ENCODE data around the gene CTSD.

The CTSD gene

GRCh38 chr11:1765871-1766718 is 2.4 kb upstream of the CTSD start:
- no peaks in the 10 kb centered on the region for H3K36me3 ChIP-seq (replicated peaks in 1 of 2; ENCODE audit: control insufficient read depth in 2 of 2, insufficient read depth in 2 of 2, low read length in 2 of 2)
- H3K27ac ChIP-seq (replicated peaks; ENCODE audit: low read length): no peak overlapping the region
- peaks cover 0 to 2% of the 10 kb centered on the region in 2 donors for H3K9me3 ChIP-seq (replicated peaks in 1 of 2; ENCODE audit: control insufficient read depth in 2 of 2, insufficient read depth in 1 of 2, low read depth in 1 of 2, low read length in 2 of 2)
- H3K79me1 ChIP-seq (ENCODE audit: low read depth, low read length): peaks cover 13% of the 10 kb centered on the region
- H3K4me1 ChIP-seq (ENCODE audit: control insufficient read depth in 2 of 2, insufficient read depth in 1 of 2, low read depth in 1 of 2, low read length in 2 of 2): peaks cover 6 to 7% of the 10 kb centered on the region in 2 donors
- no peak overlapping the region for H2BK12ac ChIP-seq (ENCODE audit: low read length)
- H2AK5ac ChIP-seq (ENCODE audit: low read depth, low read length): peak overlapping the region; percentile 92
- H4K8ac ChIP-seq (ENCODE audit: low read depth, low read length): no peak overlapping the region
- H3K14ac ChIP-seq (ENCODE audit: low read length): no peak overlapping the region
- peak overlapping the region; percentile 93 for H2BK15ac ChIP-seq (ENCODE audit: low read length)
- H3K4me2 ChIP-seq (ENCODE audit: insufficient read depth, low read length, poor library complexity, severe bottlenecking): no peak overlapping the region
- peaks cover 0 to 5% (median 0%) of the 10 kb centered on the region in 3 experiments for H3K27me3 ChIP-seq (ENCODE audit: control insufficient read depth in 3 of 3, insufficient read depth in 3 of 3, low read depth in 1 of 3, low read length in 3 of 3)
- no peak overlapping the region for H3K18ac ChIP-seq (ENCODE audit: low read length)
- no CpG with 5 or more reads among the region's 28 CpGs for WGBS, 2 donors (ENCODE audit: extremely low coverage in 2 of 2, insufficient read length in 2 of 2, insufficient replicate concordance in 1 of 2)
- H4K91ac ChIP-seq (ENCODE audit: low read depth, low read length, poor library complexity): no peak overlapping the region
- H2AFZ ChIP-seq (ENCODE audit: low read length): no peak overlapping the region
- H2BK120ac ChIP-seq (ENCODE audit: low read depth, low read length): no peak overlapping the region
- H3K4ac ChIP-seq (ENCODE audit: low read length): no peak overlapping the region
- H3K9ac ChIP-seq (ENCODE audit: low read depth, low read length, poor library complexity): no peak overlapping the region
- H2BK5ac ChIP-seq (ENCODE audit: low read length): no peak overlapping the region
- no peak for DNase-seq (ENCODE audit: low spot score)
- H3K4me3 ChIP-seq (ENCODE audit: low read length in 2 of 2): no peak overlapping the region
- H3K23ac ChIP-seq (ENCODE audit: low read depth, low read length, poor library complexity): no peak overlapping the region

GRCh38 chr11:1763336-1763795 is 361 bp downstream of the CTSD start:
- Histone ChIP-seq H2BK120ac (ENCODE audit: low read depth, low read length) (peak overlapping the region; percentile 47), H3K23ac (ENCODE audit: low read depth, low read length, poor library complexity) (peak overlapping the region; percentile 98)

GRCh38 chr11:1762537-1763302 is 1.0 kb downstream of the CTSD start:
- no peak for DNase-seq (ENCODE audit: low spot score)
- no peak overlapping the region for H3K27ac ChIP-seq (replicated peaks; ENCODE audit: low read length)

More at GRCh38 chr11:1763336-1763795, 361 bp downstream of the CTSD start:
- Histone ChIP-seq H3K4me2 (ENCODE audit: insufficient read depth, low read length, poor library complexity, severe bottlenecking) (peak overlapping the region; percentile 94), H2BK12ac (ENCODE audit: low read length) (peak overlapping the region; percentile 84), H3K9me3 (replicated peaks in 1 of 2; ENCODE audit: control insufficient read depth in 2 of 2, insufficient read depth in 1 of 2, low read depth in 1 of 2, low read length in 2 of 2) (no peaks in the 10 kb centered on the region), H3K27ac (replicated peaks; ENCODE audit: low read length) (no peak overlapping the region), H3K4ac (ENCODE audit: low read length) (no peak overlapping the region), H3K27me3 (ENCODE audit: control insufficient read depth in 3 of 3, insufficient read depth in 3 of 3, low read depth in 1 of 3, low read length in 3 of 3) (peaks cover 0 to 5% (median 0%) of the 10 kb centered on the region in 3 experiments), H4K8ac (ENCODE audit: low read depth, low read length) (peak overlapping the region; percentile 23), H3K18ac (ENCODE audit: low read length) (peak overlapping the region; percentile 97), H3K4me3 (ENCODE audit: low read length in 2 of 2) (peak overlapping the region; percentile 87 to 98), H3K79me1 (ENCODE audit: low read depth, low read length) (peaks cover 14% of the 10 kb centered on the region), H3K4me1 (ENCODE audit: control insufficient read depth in 2 of 2, insufficient read depth in 1 of 2, low read depth in 1 of 2, low read length in 2 of 2) (peaks cover 6 to 7% of the 10 kb centered on the region in 2 donors), H2BK5ac (ENCODE audit: low read length) (peak overlapping the region; percentile 66), H2AK5ac (ENCODE audit: low read depth, low read length) (peak overlapping the region; percentile 99), H4K91ac (ENCODE audit: low read depth, low read length, poor library complexity) (no peak overlapping the region), H2BK15ac (ENCODE audit: low read length) (no peak overlapping the region), H3K14ac (ENCODE audit: low read length) (peak overlapping the region; percentile 90), H3K36me3 (replicated peaks in 1 of 2; ENCODE audit: control insufficient read depth in 2 of 2, insufficient read depth in 2 of 2, low read length in 2 of 2) (peaks cover 0 to 3% of the 10 kb centered on the region in 2 donors), H3K9ac (ENCODE audit: low read depth, low read length, poor library complexity) (peak overlapping the region; percentile 98), H2AFZ (ENCODE audit: low read length) (peak overlapping the region; percentile 91)
- DNase-seq (ENCODE audit: low spot score): no peak
- no CpG with 5 or more reads among the region's 32 CpGs for WGBS, 2 donors (ENCODE audit: extremely low coverage in 2 of 2, insufficient read length in 2 of 2, insufficient replicate concordance in 1 of 2)

More at GRCh38 chr11:1762537-1763302, 1.0 kb downstream of the CTSD start:
- Histone ChIP-seq H3K4me3 (ENCODE audit: low read length in 2 of 2) (peak overlapping the region; percentile 87 to 98), H3K4ac (ENCODE audit: low read length) (no peak overlapping the region), H4K8ac (ENCODE audit: low read depth, low read length) (peak overlapping the region; percentile 23), H2BK5ac (ENCODE audit: low read length) (no peak overlapping the region), H2AFZ (ENCODE audit: low read length) (peak overlapping the region; percentile 91), H3K9me3 (replicated peaks in 1 of 2; ENCODE audit: control insufficient read depth in 2 of 2, insufficient read depth in 1 of 2, low read depth in 1 of 2, low read length in 2 of 2) (no peaks in the 10 kb centered on the region), H3K27me3 (ENCODE audit: control insufficient read depth in 3 of 3, insufficient read depth in 3 of 3, low read depth in 1 of 3, low read length in 3 of 3) (peaks cover 0 to 5% (median 0%) of the 10 kb centered on the region in 3 experiments), H3K14ac (ENCODE audit: low read length) (no peak overlapping the region), H3K4me1 (ENCODE audit: control insufficient read depth in 2 of 2, insufficient read depth in 1 of 2, low read depth in 1 of 2, low read length in 2 of 2) (peaks cover 6 to 7% of the 10 kb centered on the region in 2 donors), H2BK120ac (ENCODE audit: low read depth, low read length) (no peak overlapping the region), H2AK5ac (ENCODE audit: low read depth, low read length) (peak overlapping the region; percentile 99), H4K91ac (ENCODE audit: low read depth, low read length, poor library complexity) (no peak overlapping the region), H3K4me2 (ENCODE audit: insufficient read depth, low read length, poor library complexity, severe bottlenecking) (peak overlapping the region; percentile 94), H2BK15ac (ENCODE audit: low read length) (no peak overlapping the region), H3K79me1 (ENCODE audit: low read depth, low read length) (peaks cover 14% of the 10 kb centered on the region), H3K23ac (ENCODE audit: low read depth, low read length, poor library complexity) (no peak overlapping the region), H3K9ac (ENCODE audit: low read depth, low read length, poor library complexity) (peak overlapping the region; percentile 90), H3K18ac (ENCODE audit: low read length) (peak overlapping the region; percentile 28), H2BK12ac (ENCODE audit: low read length) (peak overlapping the region; percentile 84), H3K36me3 (replicated peaks in 1 of 2; ENCODE audit: control insufficient read depth in 2 of 2, insufficient read depth in 2 of 2, low read length in 2 of 2) (peaks cover 0 to 3% of the 10 kb centered on the region in 2 donors)
- no CpG with 5 or more reads among the region's 16 CpGs for WGBS, 2 donors (ENCODE audit: extremely low coverage in 2 of 2, insufficient read length in 2 of 2, insufficient replicate concordance in 1 of 2)
